HG02884 (cell line): ENCODE data around the gene MBTPS2.

Experiments used
- ATAC-seq: cut with Tn5 transposase; IDR thresholded peaks from one replicate; pipeline ENCODE4 v1.9.1; 2021; ENCODE audit warnings: mild to moderate bottlenecking, moderate library complexity; ENCODE audit not compliant: unreplicated experiment

The MBTPS2 gene

DNA sequence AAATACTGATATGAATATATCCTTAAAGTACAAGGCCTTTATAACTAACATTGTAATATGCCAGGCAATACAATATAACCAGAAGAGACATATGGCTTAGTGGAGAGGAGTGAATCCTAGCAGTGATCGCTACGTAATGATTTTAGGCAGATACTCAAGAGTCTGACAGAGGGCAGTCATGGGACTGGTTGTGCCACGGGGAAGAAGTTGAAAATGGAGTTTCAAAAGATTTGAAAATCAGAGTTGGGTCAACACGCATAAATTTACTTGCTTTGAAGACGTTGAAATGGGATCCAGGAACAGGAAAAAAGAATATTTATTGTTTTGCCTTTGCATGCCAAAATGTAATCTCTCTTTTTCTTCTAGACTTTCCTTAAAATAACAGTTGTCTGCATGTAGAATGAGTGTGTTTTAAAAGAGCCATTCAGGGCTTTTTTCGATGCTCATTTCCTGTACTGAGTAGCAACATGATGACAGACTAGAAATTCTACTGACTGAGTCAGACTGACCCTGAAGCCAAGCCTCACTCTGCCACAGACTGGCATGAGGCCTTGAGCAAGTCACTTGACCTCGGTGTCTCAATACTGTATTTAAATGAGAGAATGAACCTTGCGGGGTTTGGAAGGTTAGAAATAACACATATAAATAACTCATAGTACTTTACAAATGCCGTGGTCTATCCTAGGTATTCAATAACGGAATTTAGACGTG lies 93.0 kb downstream of the MBTPS2 start:
- no peak for ATAC-seq

- no peak for ATAC-seq
Observed at GRCh38 chrX:21933077-21933476, 93.7 kb downstream of the MBTPS2 start.

- no peak for ATAC-seq
Observed at GRCh38 chrX:21934414-21934813, 95.0 kb downstream of the MBTPS2 start.
